EL (cell line): ENCODE measurements around the gene STAMBPL1.
"Not testable (repeated sequence)": the region's sequence is repeated elsewhere in the genome, so short reads cannot be mapped to it uniquely, and the experiment has no call there.

Experiments
- DNase-seq: peaks from one replicate; pipeline ENCODE4 v3.0.0-alpha.2; 2016

STAMBPL1 gene

GRCh38 chr10:88926566-88927415 lies 46.7 kb downstream of the STAMBPL1 start:
- DNase-seq = peak; percentile 81

- no peak for DNase-seq
Observed at GRCh38 chr10:88927416-88927690, 47.3 kb downstream of the STAMBPL1 start.

- no peak for DNase-seq
Observed at GRCh38 chr10:88928254-88928653, 48.2 kb downstream of the STAMBPL1 start.

- no peak for DNase-seq
Observed at GRCh38 chr10:88931548-88931947, 51.5 kb downstream of the STAMBPL1 start.

GRCh38 chr10:88932029-88932428 lies 52.0 kb downstream of the STAMBPL1 start:
- not testable (repeated sequence) for DNase-seq

- peak; percentile 92 for DNase-seq
Observed at GRCh38 chr10:88932539-88933256, 52.7 kb downstream of the STAMBPL1 start.

- no peak for DNase-seq
Observed at GRCh38 chr10:88933564-88933963, 53.5 kb downstream of the STAMBPL1 start.

GRCh38 chr10:88934900-88935672 lies 55.0 kb downstream of the STAMBPL1 start:
- DNase-seq = peak; percentile 78

- DNase-seq = no peak
Observed at GRCh38 chr10:88936656-88937055, 56.6 kb downstream of the STAMBPL1 start.

- no peak for DNase-seq
Observed at GRCh38 chr10:88938039-88938438, 58.0 kb downstream of the STAMBPL1 start.

GRCh38 chr10:88938938-88939337 lies 58.9 kb downstream of the STAMBPL1 start:
- DNase-seq = no peak

- DNase-seq = no peak
Observed at GRCh38 chr10:88941026-88941425, 61.0 kb downstream of the STAMBPL1 start.

- DNase-seq = no peak
Observed at GRCh38 chr10:88943778-88944177, 63.7 kb downstream of the STAMBPL1 start.

GRCh38 chr10:88944813-88945212 lies 64.8 kb downstream of the STAMBPL1 start:
- no peak for DNase-seq

- no peak for DNase-seq
Observed at GRCh38 chr10:88946200-88946599, 66.2 kb downstream of the STAMBPL1 start.

- no peak for DNase-seq
Observed at GRCh38 chr10:88946965-88947590, 67.0 kb downstream of the STAMBPL1 start.

- DNase-seq = no peak
Observed at GRCh38 chr10:88949051-88949450, 69.0 kb downstream of the STAMBPL1 start.

- DNase-seq = peak; percentile 16
Observed at GRCh38 chr10:88949912-88950837, 70.1 kb downstream of the STAMBPL1 start.

GRCh38 chr10:88952647-88953111 lies 72.6 kb downstream of the STAMBPL1 start, which contains the start of gene ACTA2:
Gene ACTA2 (minus strand): TSS chr10:88952773. CDS start chr10:88948930, 3,843 bp downstream.
- peak; percentile 58 for DNase-seq

- no peak for DNase-seq
Observed at GRCh38 chr10:88953662-88954061, 73.6 kb downstream of the STAMBPL1 start.

GRCh38 chr10:88954458-88955083 lies 74.5 kb downstream of the STAMBPL1 start:
- DNase-seq = no peak
